ENCODE measurements around the gene C11orf24. TPM values are rescaled to one million over a fixed set of nuclear protein-coding genes. Genes with fewer than 3 reads are reported as not detected.

The C11orf24 gene
- total and polyA plus RNA-seq, 5 donors: 18.9 to 40.1 (median 27.0) TPM

DNA sequence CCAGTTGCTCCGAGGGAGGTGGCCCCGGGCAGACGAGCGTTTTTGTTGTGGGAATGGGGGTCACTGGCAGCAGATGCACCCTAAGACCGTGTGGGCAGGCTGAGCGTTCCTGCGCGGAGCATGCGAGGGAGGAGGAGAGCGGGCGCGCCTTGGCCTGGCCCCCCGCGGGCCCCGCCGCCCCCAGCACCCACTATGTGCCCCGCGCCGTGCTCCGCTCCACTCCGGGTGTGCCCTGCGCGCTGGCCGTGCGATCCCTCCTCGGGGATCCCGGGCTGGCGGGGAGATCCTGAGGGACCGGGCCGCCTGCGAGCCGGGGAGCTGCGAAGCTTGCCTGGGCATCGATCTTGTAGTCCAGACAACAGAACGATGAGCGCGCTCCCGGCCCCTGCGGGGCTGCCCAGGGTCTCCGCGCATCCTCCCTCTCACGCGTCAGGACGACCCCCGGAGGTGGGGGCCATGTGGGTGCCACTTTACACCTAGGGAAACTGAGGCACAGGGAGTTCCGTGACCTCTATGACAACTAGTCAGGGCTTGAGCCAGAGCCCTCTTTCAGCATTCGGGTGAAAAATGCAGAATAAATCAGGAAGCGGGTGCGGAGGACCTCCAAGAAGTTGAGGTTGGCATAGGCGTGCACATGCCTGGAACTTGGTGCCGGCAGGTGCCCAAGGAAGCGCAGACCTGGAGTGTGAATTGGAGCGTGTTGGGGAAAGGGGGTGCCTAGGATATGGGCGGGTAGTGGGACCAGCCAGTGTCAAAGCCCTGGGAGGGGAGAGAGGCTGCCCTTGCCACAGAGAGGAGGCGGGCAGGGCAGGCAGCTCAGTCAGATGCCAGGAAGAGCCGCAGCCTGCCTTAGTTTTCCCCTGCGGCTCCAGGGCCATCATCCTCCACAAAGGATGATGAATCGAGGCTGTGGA lies 57.3 kb downstream of the C11orf24 start:
- H3K9me3 ChIP-seq (ENCODE audit: control insufficient read depth, low read length): no peaks in the 10 kb centered on the region
- H3K4me3 ChIP-seq (ENCODE audit: low read length): peak overlapping the region; percentile 98
- intact Hi-C loops (cut with DNase I): loop anchor here in 1 of 4 donors (10.0 kb wide), 1 partner anchor 80 kb away; no protein-coding TSS in a partner anchor
- ATAC-seq: peak; percentile 38 to 53
- peak overlapping the region; percentile 98 for H3K27ac ChIP-seq (ENCODE audit: low read length)
- H3K27me3 ChIP-seq (ENCODE audit: control insufficient read depth, insufficient read depth): no peaks in the 10 kb centered on the region
- 16% methylated on average over 58 of the region's 58 CpGs for WGBS
- peaks cover 5% of the 10 kb centered on the region for H3K4me1 ChIP-seq (ENCODE audit: control insufficient read depth, insufficient read depth, low read length)
- DNase-seq: peak; percentile 38 to 76 (median 74)

DNA sequence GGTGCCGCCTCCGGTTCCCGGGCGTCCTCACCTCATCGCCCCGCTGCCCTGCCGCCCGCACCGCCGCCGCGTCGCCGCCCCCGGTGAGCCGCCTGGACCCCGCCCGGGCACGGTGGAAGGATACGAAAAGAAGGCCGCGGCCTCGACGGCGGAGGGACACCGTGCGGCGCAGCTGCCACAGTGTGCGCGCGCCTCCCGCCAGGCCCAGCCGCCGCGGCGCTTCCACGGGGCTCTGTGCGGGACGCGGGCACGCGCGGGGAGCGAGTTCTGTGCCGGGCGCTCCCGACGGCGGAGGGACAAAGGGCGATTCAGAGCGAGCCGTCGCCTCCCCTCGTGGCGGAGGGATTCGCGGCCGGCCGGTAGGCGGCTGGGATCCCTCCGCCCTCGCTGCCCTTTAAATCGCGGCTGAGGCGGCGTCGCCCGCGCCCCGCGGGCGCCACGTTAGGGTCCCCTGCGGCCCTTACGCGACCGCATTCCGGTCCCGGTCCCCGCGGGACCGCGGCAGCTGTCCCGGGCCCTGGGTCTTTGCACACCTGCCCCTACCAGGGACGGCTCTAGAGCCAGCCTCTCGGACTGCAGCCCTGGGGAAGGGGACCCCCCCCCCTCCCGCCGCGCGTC lies 58.1 kb downstream of the C11orf24 start:
- Histone ChIP-seq H3K4me3 (ENCODE audit: low read length) (peak overlapping the region; percentile 98), H3K4me1 (ENCODE audit: control insufficient read depth, insufficient read depth, low read length) (peaks cover 7% of the 10 kb centered on the region), H3K9me3 (ENCODE audit: control insufficient read depth, low read length) (no peaks in the 10 kb centered on the region), H3K27ac (ENCODE audit: low read length) (peak overlapping the region; percentile 98), H3K27me3 (ENCODE audit: control insufficient read depth, insufficient read depth) (no peaks in the 10 kb centered on the region)
- WGBS: under 1% methylated on average over 90 of the region's 90 CpGs
- DNase-seq (peak; percentile 90 to 96 (median 95)), ATAC-seq (peak; percentile 68 to 70)
- intact Hi-C loops (cut with DNase I): loop anchor here in 1 of 4 donors (10.0 kb wide), 1 partner anchor 81 kb away; no protein-coding TSS in a partner anchor

DNA sequence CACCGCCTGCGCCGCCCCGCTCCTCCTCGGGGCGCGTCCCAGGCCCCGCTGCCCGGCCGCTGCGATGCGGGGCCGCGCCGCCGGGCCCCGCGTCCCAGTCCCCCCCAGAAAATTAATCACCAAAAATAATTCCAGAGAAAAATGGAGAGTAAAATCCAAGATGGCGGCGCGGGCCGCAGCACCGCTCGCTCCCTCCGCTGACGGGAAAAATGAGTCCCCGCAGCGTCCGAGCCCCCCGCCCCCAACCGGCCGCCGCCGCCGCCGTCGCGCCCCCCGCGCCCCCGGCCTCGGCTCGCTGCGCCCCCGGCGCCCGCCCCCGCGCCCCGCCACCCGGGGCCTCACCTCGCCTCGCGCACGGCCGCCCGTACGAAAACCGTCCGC lies 58.6 kb downstream of the C11orf24 start, which contains the start of gene KMT5B:
KMT5B (minus strand) TSS at position 162 of the 381 bp plus-strand sequence. CDS start 23,220 bp downstream, outside the sequence.
- under 1% methylated on average over 56 of the region's 60 CpGs for WGBS
- Histone ChIP-seq H3K4me1 (ENCODE audit: control insufficient read depth, insufficient read depth, low read length) (peaks cover 7% of the 10 kb centered on the region), H3K4me3 (ENCODE audit: low read length) (peak within 1 kb of the TSS; percentile 98), H3K27me3 (ENCODE audit: control insufficient read depth, insufficient read depth) (no peaks in the 10 kb centered on the region), H3K9me3 (ENCODE audit: control insufficient read depth, low read length) (no peaks in the 10 kb centered on the region), H3K27ac (ENCODE audit: low read length) (peak within 1 kb of the TSS; percentile 98)
- DNase-seq (peak; percentile 50 to 86 (median 80)), ATAC-seq (no peak)
- intact Hi-C loops (cut with DNase I): loop anchor here in 1 of 4 donors (10.0 kb wide), 1 partner anchor 82 kb away; no protein-coding TSS in a partner anchor

DNA sequence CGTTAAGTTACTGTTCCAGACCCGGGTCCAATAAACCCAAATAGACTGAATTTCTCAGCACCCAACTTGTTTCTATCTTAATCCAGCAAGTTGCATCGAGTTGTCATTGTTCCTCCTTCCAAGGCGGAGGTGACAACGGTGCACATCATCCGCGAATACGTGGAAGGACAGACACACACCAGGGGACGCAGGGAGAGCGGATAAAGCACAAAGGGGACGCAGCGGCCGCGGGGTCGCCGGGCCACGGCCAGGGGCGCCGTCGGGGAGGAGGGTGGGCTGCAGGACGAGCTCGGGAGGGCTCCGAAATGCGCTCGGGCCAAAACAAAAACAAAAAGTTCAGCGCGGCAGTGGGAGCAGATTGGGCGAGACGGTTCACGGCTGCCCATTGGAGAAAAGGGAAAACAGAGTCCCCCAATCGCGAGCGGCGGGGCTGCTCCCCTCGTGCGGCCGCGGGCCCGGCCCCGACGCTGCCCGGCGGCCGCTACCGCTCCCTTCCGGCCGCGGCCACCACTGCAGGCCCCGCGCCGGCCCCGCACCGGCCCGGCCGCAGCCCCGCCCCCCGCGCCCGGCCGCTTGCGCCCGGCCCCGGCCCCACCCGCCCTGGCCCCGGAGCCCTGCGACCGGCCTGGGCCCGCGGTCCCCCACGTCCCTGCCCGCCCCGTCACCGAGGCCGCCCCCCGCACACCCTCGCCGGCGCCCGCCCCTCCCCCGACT lies 59.2 kb downstream of the C11orf24 start:
- Histone ChIP-seq H3K27me3 (ENCODE audit: control insufficient read depth, insufficient read depth) (no peaks in the 10 kb centered on the region), H3K4me3 (ENCODE audit: low read length) (peak overlapping the region; percentile 98), H3K4me1 (ENCODE audit: control insufficient read depth, insufficient read depth, low read length) (peaks cover 7% of the 10 kb centered on the region), H3K27ac (ENCODE audit: low read length) (peak overlapping the region; percentile 96), H3K9me3 (ENCODE audit: control insufficient read depth, low read length) (no peaks in the 10 kb centered on the region)
- WGBS: under 1% methylated on average over 77 of the region's 80 CpGs
- ATAC-seq (peak; percentile 69 to 71), DNase-seq (peak; percentile 76 to 91 (median 87))
- intact Hi-C loops (cut with DNase I): loop anchor here in 1 of 4 donors (10.0 kb wide), 1 partner anchor 82 kb away; no protein-coding TSS in a partner anchor

DNA sequence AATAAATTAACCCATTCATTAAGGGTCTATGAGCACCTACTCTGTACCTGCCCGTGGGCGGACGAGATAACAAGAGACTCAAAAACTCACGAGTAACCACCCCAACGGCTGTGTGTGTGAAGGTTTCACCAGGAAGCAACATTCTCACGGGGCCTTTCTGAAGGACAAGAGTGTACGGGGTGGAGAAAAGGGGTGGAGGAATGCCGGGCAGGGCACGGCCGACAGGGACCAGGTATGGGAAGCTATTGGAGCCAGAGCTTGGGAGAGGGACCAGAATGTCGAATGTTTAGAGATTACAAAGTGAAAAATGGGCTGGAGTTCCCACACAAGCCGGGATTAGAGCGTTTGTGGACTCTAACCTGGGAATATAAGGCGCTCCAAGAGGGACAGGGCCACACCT lies 60.2 kb downstream of the C11orf24 start:
- WGBS: 26% methylated on average over 14 of the region's 14 CpGs
- H3K27ac ChIP-seq (ENCODE audit: low read length): no peak overlapping the region
- no peaks in the 10 kb centered on the region for H3K27me3 ChIP-seq (ENCODE audit: control insufficient read depth, insufficient read depth)
- H3K4me3 ChIP-seq (ENCODE audit: low read length): peak overlapping the region; percentile 98
- H3K4me1 ChIP-seq (ENCODE audit: control insufficient read depth, insufficient read depth, low read length): peaks cover 7% of the 10 kb centered on the region
- no peaks in the 10 kb centered on the region for H3K9me3 ChIP-seq (ENCODE audit: control insufficient read depth, low read length)
- intact Hi-C loops (cut with DNase I): loop anchor here in 1 of 4 donors (10.0 kb wide), 1 partner anchor 83 kb away; no protein-coding TSS in a partner anchor
- ATAC-seq (no peak), DNase-seq (no peak)

Other genes starting within 250 kb of the C11orf24 start
- gene NDUFS8, start 241.3 kb downstream of the C11orf24 start, total RNA-seq: 100 to 1,000 TPM; 334 to 454 (median 391) TPM
- gene NDUFS8, start 241.3 kb downstream of the C11orf24 start, polyA plus RNA-seq: 642 TPM
- gene TCIRG1, start 232.9 kb downstream of the C11orf24 start, total RNA-seq: 10 to 100 TPM; 23.4 to 40.2 (median 36.6) TPM
- gene TCIRG1, start 232.9 kb downstream of the C11orf24 start, polyA plus RNA-seq: 38.3 TPM
- 10 to 100 TPM in 2 of 4 donors, 1 to 10 TPM in 2; 8.7 to 11.1 (median 9.7) TPM for gene CHKA, start 150.6 kb downstream of the C11orf24 start, total RNA-seq
- 10.9 TPM for gene CHKA, start 150.6 kb downstream of the C11orf24 start, polyA plus RNA-seq
- 10 to 100 TPM; 28.2 to 31.4 (median 30.6) TPM for gene KMT5B, start 58.7 kb downstream of the C11orf24 start, total RNA-seq
- 14.2 TPM for gene KMT5B, start 58.7 kb downstream of the C11orf24 start, polyA plus RNA-seq
- gene LRP5, start 40.6 kb upstream of the C11orf24 start, total RNA-seq: 10 to 100 TPM; 61.6 to 88.8 (median 75.4) TPM
- gene LRP5, start 40.6 kb upstream of the C11orf24 start, polyA plus RNA-seq: 57.1 TPM
- 100 to 1,000 TPM in 1 of 4 donors, 10 to 100 TPM in 3; 81.5 to 101 (median 90.8) TPM for gene PPP6R3, start 188.8 kb upstream of the C11orf24 start, total RNA-seq
- gene PPP6R3, start 188.8 kb upstream of the C11orf24 start, polyA plus RNA-seq: 22.1 TPM

Data from right cardiac atrium (tissue), 5 donors.